ENCODE measurements around the gene EHD1. TPM values are rescaled to one million over a fixed set of nuclear protein-coding genes. Genes with fewer than 3 reads are reported as not detected.

Gene EHD1
- total and polyA plus RNA-seq, 9 of the 15 experiments (the other 6 are each of a cell fraction or from before 2014, with no cell fraction given), result 0.46 to 65.0 (median 16.4) TPM

GRCh38 chr11:64877390-64878222, 815 bp downstream of the EHD1 start (continued):
- TF ChIP-seq IRF2 (CRISPR knock-in tag; IDR thresholded peaks at IDR 0.05) (peak; percentile 15; the same call in 1 of the 2 replicates), NR4A1 (CRISPR knock-in tag; IDR thresholded peaks at IDR 0.05) (no peak), NR4A1 (tag; IDR thresholded peaks at IDR 0.05) (no peak), ATF6 (CRISPR knock-in tag; IDR thresholded peaks at IDR 0.05) (0 out of 2 replicates have a peak, but pooled peaks have one; percentile 86), NR3C1 (CRISPR knock-in tag; IDR thresholded peaks at IDR 0.05) (peak; percentile 23; the same call in 1 of the 2 replicates), THAP7 (CRISPR knock-in tag; IDR thresholded peaks at IDR 0.05) (no peak), SREBF2 (CRISPR knock-in tag; IDR thresholded peaks at IDR 0.05) (no peak), AFF4 (CRISPR knock-in tag; IDR thresholded peaks at IDR 0.05) (no peak), GTF2F1 (IDR thresholded peaks at IDR 0.05; ENCODE audit: low read depth, low read length) (no peak), THAP12 (CRISPR knock-in tag; IDR thresholded peaks at IDR 0.05) (no peak), SRSF7 (optimal IDR thresholded peaks at IDR 0.05; ENCODE audit: low read depth, low read length) (no peak), CTBP1 (IDR thresholded peaks at IDR 0.05; ENCODE audit: borderline replicate concordance) (no peak), GABPA (tag; conservative IDR thresholded peaks at IDR 0.05; ENCODE audit: low read depth) (no peak), THRAP3 (IDR thresholded peaks at IDR 0.05; ENCODE audit: borderline replicate concordance) (no peak), SIRT6 (IDR thresholded peaks at IDR 0.05; ENCODE audit: low read depth, low read length) (no peak), EP400 (IDR thresholded peaks at IDR 0.05) (no peak), ZNF140 (CRISPR knock-in tag; IDR thresholded peaks at IDR 0.05) (no peak), ZBTB9 (CRISPR knock-in tag; IDR thresholded peaks at IDR 0.05) (no peak)

Measured in K562 (cell line).